GM03348 (cell line): ENCODE results near the gene ODF2.
"Not testable (repeated sequence)": the region's sequence is repeated elsewhere in the genome, so short reads cannot be mapped to it uniquely, and the experiment has no call there.

Experiments
- DNase-seq: peaks from one replicate; pipeline ENCODE4 v3.0.0; 2012; ENCODE audit warnings: low spot score

The ODF2 gene

GRCh38 chr9:128455849-128456612, at the start of gene ODF2:
Gene ODF2 (plus strand): TSS chr9:128456006. CDS start chr9:128456092, 86 bp downstream.
- peak; percentile 99 for DNase-seq

DNA sequence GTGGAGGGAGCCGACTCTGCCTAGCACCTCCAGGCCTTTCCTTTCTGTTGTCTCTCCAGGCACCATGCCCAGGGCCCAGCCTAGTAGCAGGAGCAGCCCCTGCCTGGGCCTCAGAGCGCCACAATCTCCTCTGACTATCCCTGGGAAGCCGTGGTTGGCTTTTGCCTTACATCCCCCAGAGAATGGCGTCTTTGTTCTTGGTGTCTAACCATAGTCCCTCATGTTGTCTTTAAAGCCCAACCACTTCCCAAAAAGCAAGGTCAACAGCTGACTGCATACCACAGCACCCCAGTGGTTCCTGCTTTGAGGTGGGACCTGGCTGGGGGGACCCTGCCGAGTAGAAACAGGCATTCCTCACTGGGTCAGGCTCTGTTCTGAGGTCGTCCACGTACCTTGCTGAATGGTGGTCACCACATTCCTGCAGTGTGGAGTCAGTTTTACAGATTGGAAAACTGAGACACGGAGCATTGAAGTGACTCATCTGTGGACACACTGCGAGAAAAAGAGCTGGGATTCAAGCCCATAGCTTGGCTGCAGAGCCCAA, 48.9 kb upstream of the ODF2 start:
- peak; percentile 42 for DNase-seq

- no peak for DNase-seq
Observed at GRCh38 chr9:128408963-128409431, 46.8 kb upstream of the ODF2 start.

DNA sequence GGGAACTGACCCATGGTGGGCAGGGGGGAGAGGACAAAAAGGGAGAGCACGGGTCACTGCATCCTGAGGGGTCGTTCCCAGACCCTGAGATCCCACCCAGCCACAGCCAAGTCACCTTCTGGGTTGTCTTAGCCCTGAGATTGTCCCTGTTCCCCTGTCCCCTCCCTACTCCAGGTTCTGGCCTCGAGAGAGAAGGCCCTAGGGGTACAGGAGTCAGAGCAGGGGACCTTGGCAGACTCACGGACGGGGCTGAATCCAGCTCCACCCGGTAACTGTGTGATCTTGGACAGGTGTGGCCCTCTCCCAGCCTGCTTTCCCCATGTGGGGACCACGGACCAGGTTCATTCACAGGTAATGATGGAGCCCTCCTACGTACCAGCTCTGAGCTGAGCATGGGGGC, 46.4 kb upstream of the ODF2 start:
- DNase-seq: no peak

GRCh38 chr9:128409978-128410377, 45.8 kb upstream of the ODF2 start:
- peak; percentile 58 for DNase-seq

GRCh38 chr9:128411364-128412119, 44.3 kb upstream of the ODF2 start:
- no peak for DNase-seq

DNA sequence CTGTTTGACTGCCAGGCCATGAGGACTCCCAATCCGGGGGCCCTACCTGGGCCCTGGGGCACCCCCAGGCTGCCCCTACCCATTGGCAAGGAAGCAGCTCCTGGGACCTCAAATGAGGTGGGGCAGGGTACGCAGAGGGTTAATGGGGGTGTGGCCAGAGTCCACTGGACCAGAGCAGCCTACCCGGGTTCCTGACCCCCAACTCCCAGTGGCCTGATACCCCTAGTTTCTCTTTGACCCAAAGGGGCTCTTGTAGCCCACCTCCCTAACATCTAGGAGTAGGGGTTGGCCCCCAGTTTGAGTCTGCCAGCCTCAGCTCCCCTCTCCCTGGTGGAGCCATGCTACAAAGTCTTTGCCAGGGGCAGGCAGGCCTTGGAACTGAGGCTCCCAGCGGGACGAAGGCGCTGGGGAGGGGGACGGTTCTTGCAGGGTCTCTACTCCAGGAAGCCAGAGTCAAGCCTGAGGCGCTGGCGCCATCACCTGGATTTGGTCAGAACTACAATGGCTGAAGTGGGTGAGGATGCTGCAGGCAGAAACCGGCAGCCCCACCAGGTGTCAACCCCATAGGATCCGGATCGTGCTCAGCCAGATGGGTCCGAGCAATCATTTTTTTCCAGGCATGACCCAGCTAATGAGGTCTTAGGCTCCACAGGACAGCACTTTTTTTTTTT, 43.6 kb upstream of the ODF2 start:
- peak; percentile 39 for DNase-seq

GRCh38 chr9:128413728-128414127, 42.1 kb upstream of the ODF2 start:
- DNase-seq: not testable (repeated sequence)

DNA sequence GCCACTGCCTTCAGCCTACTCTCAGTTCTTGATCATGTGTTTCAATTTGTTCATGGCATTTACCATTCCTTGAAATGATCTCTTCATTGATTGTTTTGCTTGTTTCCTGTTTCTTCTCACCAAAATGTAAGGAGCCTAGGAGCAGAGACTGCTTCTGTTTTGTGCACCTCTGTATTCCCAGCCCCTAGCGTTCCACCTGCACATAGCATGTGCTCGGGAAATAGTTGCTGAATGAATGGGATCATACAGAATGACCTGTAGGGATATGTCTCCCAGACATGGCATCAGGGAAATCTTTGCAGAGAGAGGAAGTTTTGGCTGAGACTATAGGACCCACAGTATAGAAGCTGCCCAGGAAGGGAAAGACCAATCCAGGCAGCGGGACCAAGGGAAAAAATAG, 41.3 kb upstream of the ODF2 start:
- no peak for DNase-seq

DNA sequence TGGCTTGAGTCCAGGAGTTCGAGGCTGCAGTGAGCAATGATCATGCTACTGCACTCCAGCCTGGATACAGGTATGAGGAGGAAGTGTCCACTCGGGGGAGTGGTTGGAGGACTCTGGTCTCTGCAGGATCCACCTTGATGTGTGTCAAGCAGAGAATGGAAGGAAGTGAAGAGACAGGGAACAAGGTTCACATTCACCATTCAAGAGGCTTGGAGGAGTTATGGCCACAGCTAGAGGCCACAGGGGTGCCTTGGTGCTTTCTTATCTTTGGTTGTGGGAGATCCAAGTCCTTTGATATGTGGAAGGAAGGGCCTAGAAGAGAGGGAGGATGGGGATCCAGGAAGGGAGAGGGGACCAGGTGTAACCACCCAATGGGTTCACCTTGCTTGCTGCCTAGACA, 40.5 kb upstream of the ODF2 start:
- DNase-seq: no peak

DNA sequence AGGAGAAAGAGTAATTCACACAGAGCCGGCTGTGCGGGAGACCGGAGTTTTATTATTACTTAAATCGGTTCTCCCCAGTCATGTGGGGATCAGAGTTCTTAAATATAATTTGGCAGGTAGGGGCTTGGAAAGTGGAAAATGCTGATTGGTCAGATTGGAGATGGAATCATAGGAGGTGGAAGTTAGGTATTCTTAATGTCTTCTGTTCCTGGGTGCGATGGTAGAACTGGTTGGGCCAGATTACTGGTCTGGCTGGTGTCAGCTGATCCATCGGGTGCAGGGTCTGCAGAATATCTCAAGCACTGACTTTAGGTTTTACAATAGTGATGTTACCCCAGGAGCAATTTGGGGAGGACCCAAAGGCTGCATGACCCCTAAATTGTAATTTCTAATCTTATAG, 39.8 kb upstream of the ODF2 start:
- no peak for DNase-seq

- DNase-seq: no peak
Observed at GRCh38 chr9:128416432-128417019, 39.3 kb upstream of the ODF2 start.

DNA sequence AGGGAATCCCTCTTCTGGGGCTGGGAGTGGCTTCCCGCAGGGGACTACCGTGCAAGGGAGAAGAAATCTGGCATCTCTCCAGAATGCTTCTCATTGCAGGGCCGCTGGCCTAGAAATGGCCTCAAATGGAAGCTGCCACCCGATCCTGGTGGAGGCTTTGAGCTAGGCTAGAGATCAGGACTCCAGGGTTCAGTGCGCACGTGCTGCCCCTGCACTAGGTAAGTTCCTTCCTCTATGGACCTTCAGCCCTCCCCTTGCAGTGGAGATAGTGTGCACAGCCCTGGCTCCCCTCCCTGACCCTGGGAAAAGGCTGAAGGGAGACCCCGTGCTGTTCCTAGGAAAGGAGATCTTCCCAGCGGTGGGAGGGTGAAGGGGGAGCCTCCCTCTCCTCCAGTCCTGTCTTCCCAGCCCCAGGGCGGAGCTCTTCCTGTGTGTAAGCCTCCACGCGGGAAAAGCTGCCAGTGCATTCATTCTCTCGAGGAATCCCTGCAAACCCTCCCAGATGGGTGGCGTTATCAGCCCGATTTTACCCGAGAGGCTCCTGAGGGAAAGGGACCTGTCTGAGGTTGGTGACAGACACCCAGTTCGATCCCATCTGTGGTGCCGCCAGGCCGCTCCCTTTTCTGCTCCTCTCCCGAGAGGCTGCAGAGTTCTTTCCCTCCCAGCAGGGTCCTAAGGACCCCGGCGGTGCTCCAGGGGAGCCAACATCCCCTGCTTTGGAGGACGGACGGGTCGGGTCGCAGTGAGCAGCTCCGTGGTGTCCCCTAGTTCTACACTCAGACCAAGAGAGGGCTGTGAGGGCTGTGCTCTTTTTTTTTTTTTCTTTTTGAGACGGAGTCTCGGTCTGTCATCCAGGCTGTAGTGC, 36.5 kb upstream of the ODF2 start:
- DNase-seq: peak; percentile 45

DNA sequence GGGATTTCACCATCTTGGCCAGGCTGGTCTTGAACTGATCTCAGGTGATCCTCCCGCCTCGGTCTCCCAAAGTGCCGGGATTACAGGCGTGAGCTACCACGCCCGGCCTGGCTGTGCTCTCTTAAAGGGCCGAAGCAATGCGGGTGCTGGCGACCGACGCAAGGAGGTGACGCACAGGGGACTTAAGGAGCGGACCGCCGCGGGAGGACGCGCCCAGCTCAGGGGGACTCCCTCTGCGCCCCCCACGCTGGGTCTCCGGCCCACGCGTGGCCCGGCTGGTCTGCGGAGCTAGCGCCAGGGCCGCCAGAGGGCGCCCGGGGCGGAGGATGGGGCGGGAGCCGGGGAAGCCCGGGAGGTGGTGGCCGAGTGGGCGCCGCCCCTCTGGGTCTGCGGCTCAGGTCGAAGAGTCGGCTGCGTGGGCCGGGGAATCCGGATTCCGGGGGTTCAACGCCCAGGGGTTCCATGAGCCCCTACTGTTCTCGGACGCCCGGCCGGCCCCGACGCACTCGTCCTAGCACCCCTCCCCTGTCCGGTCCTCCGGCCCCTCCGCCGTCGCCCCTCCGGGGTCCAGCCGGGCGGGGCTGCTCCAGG, 35.7 kb upstream of the ODF2 start:
- DNase-seq: peak; percentile 97

GRCh38 chr9:128420651-128421481, 34.9 kb upstream of the ODF2 start, which contains the start of gene CERCAM:
Gene CERCAM (plus strand): TSS chr9:128420857. CDS start chr9:128420878, 21 bp downstream.
- DNase-seq: peak; percentile 97

DNA sequence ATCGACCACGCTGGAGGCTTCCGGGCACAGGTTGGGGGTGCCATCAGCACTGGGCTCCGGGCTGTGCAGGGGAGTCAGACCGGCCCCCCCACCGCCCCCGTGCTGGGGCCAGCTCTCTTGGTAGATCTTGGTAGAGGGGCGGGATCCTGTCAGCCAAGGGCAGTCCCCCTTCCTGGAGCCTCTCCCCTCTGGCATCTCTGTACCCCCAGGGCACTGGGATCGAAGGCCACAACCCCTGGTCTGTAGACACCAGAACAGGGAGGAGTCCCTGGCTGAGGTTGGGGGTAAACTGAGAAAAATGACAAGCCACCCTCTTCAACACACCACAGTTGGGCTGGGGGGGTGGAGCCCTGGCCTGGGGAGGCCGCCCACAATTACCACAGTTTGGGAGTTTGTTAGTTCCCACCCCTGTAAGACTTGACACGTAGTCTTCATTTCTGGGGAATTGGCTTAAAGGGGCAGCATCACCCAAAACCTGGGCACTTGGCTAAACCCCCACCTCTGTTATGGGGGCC, 34.3 kb upstream of the ODF2 start:
- DNase-seq: peak; percentile 90

DNA sequence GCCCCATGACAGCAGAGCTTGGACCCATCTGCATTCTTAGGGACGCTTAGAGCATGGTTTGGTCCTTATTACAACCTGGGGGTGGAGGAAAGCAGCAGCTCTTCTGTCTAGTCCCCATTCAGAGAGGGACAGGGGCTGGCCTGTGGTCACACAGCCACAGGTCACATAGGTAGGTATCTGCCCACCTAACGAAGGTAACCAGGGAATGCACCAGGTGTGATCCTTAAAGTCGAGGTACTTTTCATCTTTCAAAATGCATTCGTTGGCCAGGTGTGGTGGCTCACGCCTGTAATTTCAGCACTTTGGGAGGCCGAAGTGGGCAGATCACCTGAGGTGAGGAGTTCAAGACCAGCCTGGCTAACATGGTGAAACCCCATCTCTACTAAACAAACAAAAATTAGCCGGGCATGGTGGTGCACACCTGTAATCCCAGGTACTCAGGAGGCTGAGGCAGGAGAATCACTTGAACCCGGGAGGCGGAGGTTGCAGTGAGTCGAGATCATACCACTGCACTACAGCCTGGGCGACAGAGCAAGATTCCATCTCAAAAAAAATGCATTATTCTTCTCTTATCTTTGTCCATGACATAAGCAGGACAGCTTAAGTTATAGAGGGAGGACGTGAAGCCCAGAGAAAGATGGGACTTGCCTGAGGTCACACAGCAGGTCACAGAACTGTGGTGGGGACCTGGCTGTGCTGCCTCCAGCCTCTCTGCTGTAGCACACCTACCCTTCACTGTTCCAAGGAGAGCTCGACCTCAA, 33.6 kb upstream of the ODF2 start:
- DNase-seq: not testable (repeated sequence)

DNA sequence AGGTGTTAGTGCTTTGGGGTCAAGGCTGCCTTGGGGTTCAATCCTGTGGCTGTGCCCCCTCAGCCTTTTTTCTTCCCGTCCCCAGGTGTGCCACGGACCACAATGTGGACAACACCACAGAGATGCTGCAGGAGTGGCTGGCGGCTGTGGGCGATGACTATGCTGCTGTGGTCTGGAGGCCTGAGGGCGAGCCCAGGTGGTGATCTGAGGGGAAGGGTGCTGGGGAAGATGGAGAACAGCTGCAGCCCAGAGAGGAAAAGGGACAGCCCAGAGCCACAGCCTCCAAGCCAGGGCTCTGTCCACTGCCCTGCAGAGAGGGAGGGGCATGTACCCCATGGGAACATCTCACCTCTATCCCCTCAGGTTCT, 33.0 kb upstream of the ODF2 start:
- DNase-seq: no peak

- DNase-seq: not testable (repeated sequence)
Observed at GRCh38 chr9:128423356-128423755, 32.5 kb upstream of the ODF2 start.
